Neuronal stem cell (in vitro differentiated cells): ENCODE data around the gene OR5K2. TPM values are rescaled to one million over a fixed set of nuclear protein-coding genes. Genes with fewer than 3 reads are reported as not detected.

ENCODE experiments used
- DNase-seq: peaks from one replicate; pipeline ENCODE4 v3.0.0-alpha.2; 2013; ENCODE audit warnings: low spot score
- H2AFZ ChIP-seq: one replicate; pipeline ENCODE4 v1.6.1; 2013; ENCODE audit warnings: mild to moderate bottlenecking, low read length, inconsistent platforms
- H2AK5ac ChIP-seq: 2 replicates; pipeline ENCODE4 v1.6.1; 2013; ENCODE audit warnings: low read depth, mild to moderate bottlenecking, inconsistent platforms, low read length, moderate library complexity, mixed read lengths
- H2BK120ac ChIP-seq: 2 replicates; pipeline ENCODE4 v1.6.1; 2013; ENCODE audit warnings: low read depth, mild to moderate bottlenecking, inconsistent platforms, low read length, moderate library complexity, mixed read lengths
- H2BK12ac ChIP-seq: one replicate; pipeline ENCODE4 v1.6.1; 2013; ENCODE audit warnings: low read length, inconsistent platforms
- H2BK15ac ChIP-seq: 2 replicates; pipeline ENCODE4 v1.6.1; 2013; ENCODE audit warnings: mild to moderate bottlenecking, low read length, inconsistent platforms, mixed read lengths
- H2BK5ac ChIP-seq: one replicate; pipeline ENCODE4 v1.6.1; 2013; ENCODE audit warnings: inconsistent platforms, mild to moderate bottlenecking, low read length, moderate library complexity
- H3K14ac ChIP-seq: one replicate; pipeline ENCODE4 v1.6.1; 2013; ENCODE audit warnings: low read length, inconsistent platforms
- H3K18ac ChIP-seq: 2 replicates; pipeline ENCODE4 v1.6.1; 2013; ENCODE audit warnings: low read length, inconsistent platforms
- H3K23ac ChIP-seq: 2 replicates; pipeline ENCODE4 v1.6.1; 2013; ENCODE audit warnings: low read depth, mild to moderate bottlenecking, mixed read lengths, low read length, inconsistent platforms; ENCODE audit not compliant: poor library complexity
- H3K27ac ChIP-seq: replicated peaks from 3 replicates; pipeline ENCODE4 v1.5.1; 2013; ENCODE audit warnings: low read length, inconsistent platforms
- H3K27me3 ChIP-seq, 3 experiments: 2 replicates each; pipeline ENCODE4 v1.6.1; 2013; ENCODE audit warnings: low read length in 3 of 3, mild to moderate bottlenecking in 2 of 3, inconsistent platforms in 1 of 3, low read depth in 1 of 3, mixed read lengths in 1 of 3, moderate library complexity in 1 of 3; ENCODE audit not compliant: control insufficient read depth in 3 of 3, insufficient read depth in 3 of 3
- H3K36me3 ChIP-seq, 2 donors: replicated peaks in 1 of 2; 2 replicates each; pipeline ENCODE4 v1.6.1; 2013; ENCODE audit warnings: low read length in 2 of 2; ENCODE audit not compliant: control insufficient read depth in 2 of 2, insufficient read depth in 2 of 2
- H3K4ac ChIP-seq: 2 replicates; pipeline ENCODE4 v1.6.1; 2013; ENCODE audit warnings: inconsistent platforms, mild to moderate bottlenecking, low read length, moderate library complexity
- H3K4me1 ChIP-seq, 2 donors: 1 replicate in 1 of 2; 2 replicates in 1 of 2; pipeline ENCODE4 v1.6.1; 2013; ENCODE audit warnings: low read length in 2 of 2, low read depth in 1 of 2; ENCODE audit not compliant: control insufficient read depth in 2 of 2, insufficient read depth in 1 of 2
- H3K4me2 ChIP-seq: one replicate; pipeline ENCODE4 v1.6.1; 2013; ENCODE audit warnings: mild to moderate bottlenecking, low read length, inconsistent platforms; ENCODE audit not compliant: insufficient read depth, poor library complexity, severe bottlenecking
- H3K4me3 ChIP-seq, 2 donors: 2 replicates each; pipeline ENCODE4 v1.5.1; 2013; ENCODE audit warnings: low read length in 2 of 2, mild to moderate bottlenecking in 2 of 2, inconsistent platforms in 1 of 2, moderate library complexity in 1 of 2
- H3K79me1 ChIP-seq: one replicate; pipeline ENCODE4 v1.6.1; 2013; ENCODE audit warnings: low read depth, mild to moderate bottlenecking, inconsistent platforms, low read length, moderate library complexity
- H3K9ac ChIP-seq: one replicate; pipeline ENCODE4 v1.6.1; 2013; ENCODE audit warnings: mild to moderate bottlenecking, low read depth, low read length, inconsistent platforms; ENCODE audit not compliant: poor library complexity
- H3K9me3 ChIP-seq, 2 donors: replicated peaks in 1 of 2; 2 replicates each; pipeline versions ENCODE3 to v1.6.1; 2013; ENCODE audit warnings: low read length in 2 of 2, mild to moderate bottlenecking in 2 of 2, inconsistent platforms in 1 of 2, low read depth in 1 of 2, mixed read lengths in 1 of 2, moderate library complexity in 1 of 2; ENCODE audit not compliant: control insufficient read depth in 2 of 2, insufficient read depth in 1 of 2
- H4K8ac ChIP-seq: one replicate; pipeline ENCODE4 v1.6.1; 2013; ENCODE audit warnings: low read depth, mild to moderate bottlenecking, inconsistent platforms, low read length, moderate library complexity
- H4K91ac ChIP-seq: one replicate; pipeline ENCODE4 v1.6.1; 2013; ENCODE audit warnings: low read length, low read depth, mild to moderate bottlenecking, inconsistent platforms; ENCODE audit not compliant: poor library complexity
- WGBS, 2 donors: extraction: QIAGEN DNeasy Blood & Tissue Kit; methylation state at CpG; one replicate each; pipeline ENCODE4 v1.1.7; 2013; ENCODE audit warnings: missing lambda C conversion rate in 2 of 2, mixed read lengths in 1 of 2; ENCODE audit not compliant: insufficient read length in 2 of 2, insufficient replicate concordance in 1 of 2; ENCODE audit errors: extremely low coverage in 2 of 2; 5-methylcytosine and 5-hydroxymethylcytosine counted together
- small RNA-seq: library from polyadenylated mRNA; stranded (forward); fragments of <200 nt; extraction: miRNeasy Mini kit (QIAGEN cat#:217004); gene quantifications from one replicate; pipeline ENCODE3, GENCODE V24; 2013; ENCODE audit not compliant: insufficient read depth

Gene OR5K2

GRCh38 chr3:98545940-98546339, 48.5 kb downstream of the OR5K2 start:
- Histone ChIP-seq H3K27me3 (no peaks in the 10 kb centered on the region), H3K4me1 (no peaks in the 10 kb centered on the region), H2BK120ac (no peak overlapping the region), H3K4ac (no peak overlapping the region), H3K14ac (no peak overlapping the region), H4K8ac (no peak overlapping the region), H3K9ac (no peak overlapping the region), H3K4me3 (no peak overlapping the region), H3K36me3 (no peaks in the 10 kb centered on the region), H4K91ac (no peak overlapping the region), H2BK5ac (no peak overlapping the region), H2AFZ (no peak overlapping the region), H2BK15ac (no peak overlapping the region), H3K18ac (no peak overlapping the region), H3K79me1 (no peaks in the 10 kb centered on the region), H3K4me2 (no peak overlapping the region), H2AK5ac (no peak overlapping the region), H2BK12ac (no peak overlapping the region), H3K23ac (no peak overlapping the region), H3K9me3 (no peaks in the 10 kb centered on the region), H3K27ac (no peak overlapping the region)
- DNase-seq, result no peak
- no CpG with 5 or more reads among the region's 5 CpGs for WGBS, 2 donors

Small RNA genes lying within 50 kb of the gene (small RNA-seq; reads per million reads assigned to genes)
- gene RPL38P4, result not detected
